G401 (cell line): ENCODE data around the gene GNB1L. TPM values are rescaled to one million over a fixed set of nuclear protein-coding genes. Genes with fewer than 3 reads are reported as not detected.
A peak's percentile ranks its signal among the peaks of the same experiment; 100 is the strongest.

ENCODE experiments used
- DNase-seq: peaks from one replicate; pipeline ENCODE4 v3.0.0-alpha.2; 2015; ENCODE audit warnings: low spot score
- in situ Hi-C: cut with HindIII; loops from 2 replicates; pipeline ENCODE4 v1.10.0; 2016; ENCODE audit warnings: low sequenced_read_pairs, mixed read lengths
- total RNA-seq: library from RNA; depleted of rRNA; stranded (reverse); fragments of >200 nt; shearing (Covaris generic); gene quantifications from 2 replicates; pipeline ENCODE4 v1.2.3, GENCODE V29; 2014

GNB1L gene
- total RNA-seq, 1 experiment from 2014 or later: 20.4 TPM

DNA sequence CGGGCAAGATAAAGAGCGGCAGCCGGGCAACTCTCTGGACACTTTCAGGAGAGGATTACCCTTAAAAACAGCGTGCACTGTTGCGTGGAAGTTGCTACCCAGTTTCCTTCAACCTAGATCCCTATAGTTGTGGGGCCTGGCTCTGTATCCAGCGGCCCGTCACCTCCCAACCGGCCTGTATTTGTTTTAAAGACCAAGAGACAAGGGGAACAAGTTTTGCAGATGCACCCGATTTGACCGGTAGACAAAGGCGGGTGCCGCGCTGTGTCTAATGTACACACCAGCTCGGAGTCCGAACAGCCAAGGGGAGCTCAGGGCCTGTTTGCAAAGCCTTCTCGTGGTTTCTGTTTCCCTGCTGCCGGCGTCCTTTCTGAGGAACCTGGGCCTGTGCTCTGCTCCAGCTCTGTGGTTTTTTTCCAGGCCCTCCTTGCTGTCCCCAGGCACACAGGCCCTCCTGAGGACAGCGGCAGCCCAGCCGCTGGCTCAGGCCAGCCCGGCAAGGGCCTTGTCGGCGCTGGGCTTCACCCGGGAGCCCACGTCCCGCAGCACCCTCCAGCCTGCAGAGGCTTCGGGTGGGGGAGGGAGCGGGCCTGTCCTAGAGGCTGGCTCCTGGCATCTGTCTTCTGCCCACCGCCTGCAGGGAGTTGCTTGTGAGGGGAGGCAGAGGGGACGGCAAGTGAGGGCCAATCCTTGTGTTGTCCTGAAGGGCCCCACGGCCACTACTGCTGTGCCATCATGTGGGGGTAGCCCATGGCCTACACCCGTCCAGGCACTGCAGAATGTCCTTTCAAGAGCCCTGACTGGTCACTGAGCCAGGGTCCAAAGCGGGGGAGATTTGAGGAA lies 92.7 kb downstream of the GNB1L start:
- DNase-seq: no peak
- in situ Hi-C loops: loop anchor here (25.0 kb wide), 1 partner anchor 200 kb away; no protein-coding TSS in a partner anchor

DNA sequence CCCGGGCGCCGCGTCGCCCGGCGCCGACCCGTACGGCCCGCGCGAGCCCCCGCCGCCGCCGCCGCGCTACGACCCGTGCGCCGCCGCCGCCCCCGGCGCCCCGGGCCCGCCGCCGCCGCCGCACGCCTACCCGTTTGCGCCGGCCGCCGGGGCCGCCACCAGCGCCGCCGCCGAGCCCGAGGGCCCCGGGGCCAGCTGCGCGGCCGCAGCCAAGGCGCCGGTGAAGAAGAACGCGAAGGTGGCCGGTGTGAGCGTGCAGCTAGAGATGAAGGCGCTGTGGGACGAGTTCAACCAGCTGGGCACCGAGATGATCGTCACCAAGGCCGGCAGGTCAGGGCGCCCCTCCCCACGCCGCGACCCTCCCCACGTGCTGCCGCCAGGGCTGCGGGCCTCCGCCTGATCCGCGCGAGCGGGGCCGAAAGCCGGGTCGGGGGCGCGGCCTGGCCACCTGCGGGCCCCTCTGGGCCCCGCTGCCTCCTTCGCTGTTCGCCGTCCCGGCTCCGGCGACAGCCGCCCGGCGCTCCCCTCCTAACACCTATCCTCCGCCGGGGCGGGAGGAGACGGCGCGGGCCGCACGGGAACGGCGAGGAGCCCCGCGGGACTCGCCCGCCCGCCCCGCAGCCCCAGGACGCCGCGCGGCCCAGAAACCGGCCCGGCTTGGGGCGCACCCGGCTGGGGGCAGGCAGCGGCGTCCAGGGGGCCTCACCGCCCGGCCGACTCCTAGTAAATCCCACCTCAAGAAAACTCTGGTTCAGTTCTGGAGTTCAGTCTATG lies 93.5 kb downstream of the GNB1L start:
- no peak for DNase-seq
- in situ Hi-C loops: loop anchor here (25.0 kb wide), 1 partner anchor 201 kb away; no protein-coding TSS in a partner anchor

DNA sequence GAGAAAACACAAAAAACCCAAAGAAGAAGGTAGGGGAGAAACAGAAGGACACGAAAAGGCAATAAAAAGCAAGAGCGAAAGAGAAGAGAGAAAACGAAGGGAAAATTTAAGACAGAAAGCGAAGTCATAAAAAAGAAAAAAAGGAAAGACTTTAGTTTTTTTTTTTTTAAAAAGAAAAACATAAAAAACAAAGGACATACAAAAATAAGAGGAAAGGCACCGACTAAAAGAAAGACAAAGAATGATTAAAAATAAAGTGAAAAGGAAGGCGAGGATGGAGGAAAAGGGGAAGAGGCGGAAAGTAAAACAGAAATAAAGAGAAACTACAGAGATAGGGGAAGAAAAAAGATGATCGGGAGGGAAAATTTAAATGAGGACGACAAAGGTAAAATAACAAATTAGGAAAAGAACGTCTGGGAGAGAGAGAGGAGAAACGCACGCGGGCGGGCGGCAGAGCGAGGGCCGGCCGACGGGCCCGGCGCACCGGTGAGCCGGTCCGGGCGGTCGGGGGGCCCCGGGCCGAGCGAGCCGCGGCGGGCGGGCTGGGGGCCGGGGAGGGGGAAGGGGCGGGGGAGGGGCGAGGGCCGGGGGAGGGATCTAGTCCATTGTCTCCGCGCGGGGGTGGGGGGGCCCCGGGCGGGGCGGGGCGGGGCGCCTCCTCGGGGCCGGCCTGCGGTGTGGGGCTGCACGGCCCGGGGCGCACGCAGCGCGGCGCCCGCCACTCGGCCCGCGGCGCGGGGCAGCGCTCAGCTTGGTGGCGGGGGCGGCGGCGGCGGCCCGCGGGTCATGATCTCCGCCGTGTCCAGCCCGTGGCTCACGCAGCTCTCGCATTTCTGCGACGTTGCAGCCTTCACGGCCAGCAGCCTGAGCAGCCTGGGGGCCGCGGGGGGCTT lies 94.4 kb downstream of the GNB1L start, which contains the start of gene TBX1:
Gene TBX1 (plus strand): TSS at position 721 of the 893 bp plus-strand sequence. CDS start 66 bp downstream, at position 787.
- DNase-seq: no peak
- in situ Hi-C loops: loop anchor here (25.0 kb wide), 1 partner anchor 202 kb away; no protein-coding TSS in a partner anchor

DNA sequence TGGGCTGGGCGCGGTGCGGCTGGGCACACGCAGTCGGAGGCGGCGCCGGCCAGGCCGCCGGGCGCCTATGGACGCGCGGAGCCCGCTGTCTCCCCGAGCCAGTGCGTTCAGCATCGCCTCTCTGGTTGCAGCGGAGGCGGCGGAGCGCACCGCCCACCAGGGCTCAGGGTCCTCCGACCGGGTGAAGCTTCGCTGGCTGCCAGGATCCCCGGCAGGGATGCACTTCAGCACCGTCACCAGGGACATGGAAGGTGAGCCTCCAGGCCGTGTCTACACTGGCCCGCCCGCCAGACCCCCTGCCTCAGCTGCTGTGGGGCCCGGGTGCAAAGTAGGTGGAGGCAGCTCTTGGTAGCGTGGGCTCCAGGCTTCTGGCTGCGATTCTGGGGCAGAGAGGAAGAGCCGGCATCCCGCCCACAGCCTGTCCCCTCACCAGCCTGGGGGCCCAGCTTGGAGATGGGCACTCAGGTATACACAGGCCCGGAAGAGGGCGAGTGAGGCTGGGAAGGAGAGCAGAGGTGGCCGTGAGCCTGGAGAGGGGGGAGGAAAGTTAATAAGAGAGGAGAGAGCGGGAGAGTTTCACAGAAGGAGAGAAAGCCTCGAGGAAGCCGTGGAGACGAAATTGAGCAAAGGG lies 95.1 kb downstream of the GNB1L start:
- in situ Hi-C loops: loop anchor here (25.0 kb wide), 1 partner anchor 203 kb away; no protein-coding TSS in a partner anchor
- no peak for DNase-seq

DNA sequence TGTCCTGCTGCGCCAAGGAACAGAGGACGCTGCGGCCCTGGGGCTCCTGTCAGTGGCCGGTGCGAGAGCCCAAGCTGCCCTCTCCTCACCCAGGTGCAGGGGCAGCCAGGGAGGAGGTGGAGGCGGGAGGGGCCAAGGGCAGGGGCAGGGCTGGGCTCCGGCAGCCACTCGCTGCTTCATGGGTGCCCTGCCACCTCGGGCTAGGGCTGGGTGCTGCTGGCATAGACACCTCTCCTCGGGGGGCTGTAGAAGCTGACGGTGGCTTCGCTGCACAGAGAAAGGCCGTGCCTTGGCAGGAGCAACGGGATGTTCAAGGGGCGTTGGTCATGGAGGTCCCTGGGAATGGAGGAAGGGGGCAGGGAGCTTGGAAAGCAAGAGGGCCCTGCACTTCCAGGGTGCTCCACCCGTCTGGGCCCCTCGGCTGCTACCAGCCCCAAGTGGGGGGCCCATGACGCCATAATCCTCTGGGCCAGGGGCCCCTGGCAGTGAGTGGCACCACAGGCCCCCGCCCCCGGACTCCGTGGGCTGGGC lies 95.7 kb downstream of the GNB1L start:
- DNase-seq: no peak
- in situ Hi-C loops: loop anchor here (25.0 kb wide), 1 partner anchor 203 kb away; no protein-coding TSS in a partner anchor

DNA sequence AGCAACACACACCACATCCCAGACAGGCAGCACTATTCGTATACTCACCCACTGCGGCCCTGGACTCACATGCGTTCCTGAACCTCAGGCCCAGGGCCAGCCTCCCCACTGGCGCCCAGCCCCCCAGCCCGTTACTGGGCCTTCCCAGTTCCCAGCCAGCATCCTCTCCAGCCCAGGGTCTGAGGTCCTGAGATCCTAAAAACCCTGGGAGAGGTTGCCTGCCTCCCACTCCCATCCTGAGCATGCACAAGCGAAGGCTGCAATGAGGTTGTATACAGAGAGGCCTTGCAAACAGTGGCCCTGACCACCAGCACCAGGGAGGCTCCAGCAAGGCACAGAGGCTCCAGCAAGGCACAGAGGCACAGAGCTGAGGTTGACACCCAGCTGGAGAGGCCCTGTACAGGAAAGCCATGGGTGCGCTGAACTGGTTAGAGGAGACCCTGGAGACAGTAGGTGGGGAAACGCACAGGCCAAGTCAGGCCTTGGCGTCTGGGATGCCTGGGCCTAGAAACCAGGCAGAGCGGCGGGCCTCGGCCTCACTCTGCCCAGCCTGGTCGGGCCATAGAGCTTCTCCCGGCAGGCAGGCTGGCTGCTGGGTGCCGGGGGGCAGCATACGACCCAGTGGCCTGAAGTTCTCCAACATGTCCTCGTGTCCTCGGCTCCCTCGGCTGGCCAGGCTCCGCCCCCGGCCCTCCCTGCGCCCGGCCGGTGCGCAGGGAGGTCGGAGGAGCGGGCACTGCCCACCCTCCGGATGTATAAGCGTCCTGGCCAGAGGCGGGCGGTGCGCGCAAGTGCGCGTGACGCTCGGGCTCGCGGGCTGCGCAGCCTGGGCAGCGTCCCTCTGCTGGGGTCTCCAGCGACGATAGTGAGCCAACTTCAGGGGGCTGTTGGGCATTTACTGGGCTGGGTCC lies 96.4 kb downstream of the GNB1L start:
- in situ Hi-C loops: loop anchor here (25.0 kb wide), 1 partner anchor 204 kb away; no protein-coding TSS in a partner anchor

DNA sequence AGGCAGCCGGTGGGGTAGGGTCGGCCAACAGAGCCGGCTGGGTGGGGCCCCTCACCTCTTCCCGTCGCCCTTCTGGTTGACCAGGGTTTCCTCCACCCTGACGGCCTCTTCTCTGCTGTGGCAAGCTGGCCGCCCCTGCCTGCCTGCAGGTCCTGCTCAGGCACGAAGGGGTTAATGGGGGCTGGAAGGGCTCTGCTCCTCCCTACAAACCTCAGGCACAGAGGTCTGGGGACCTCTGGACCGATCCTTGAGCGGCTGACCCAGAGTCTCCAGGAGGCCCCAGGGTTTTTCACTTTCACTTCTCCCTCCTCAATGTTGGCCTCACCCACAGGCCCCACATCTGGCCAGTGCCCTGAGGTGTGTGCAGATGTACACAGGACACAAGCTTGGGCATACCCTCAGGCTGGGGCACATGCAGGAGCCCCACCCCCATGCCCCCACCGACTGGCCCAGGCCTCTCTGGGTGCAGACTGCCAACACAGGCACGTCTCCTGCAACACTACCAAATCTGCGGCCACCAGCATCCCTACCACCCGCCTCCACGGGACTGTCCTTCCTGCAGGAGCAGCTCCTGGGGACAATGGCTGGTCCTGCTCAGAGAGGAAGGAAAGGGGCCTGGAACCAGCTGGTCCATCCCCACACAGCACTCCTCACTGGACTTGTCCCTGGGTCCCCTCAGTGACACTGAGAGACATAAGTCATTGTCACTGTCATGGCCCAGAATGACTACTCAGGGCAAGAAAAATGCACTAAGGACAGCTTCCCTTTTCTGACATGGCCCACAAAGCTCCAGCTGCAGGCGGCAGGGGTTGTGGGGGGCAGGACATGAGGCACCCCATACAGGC lies 97.3 kb downstream of the GNB1L start:
- DNase-seq: peak; percentile 13
- in situ Hi-C loops: loop anchor here (25.0 kb wide), 1 partner anchor 205 kb away; no protein-coding TSS in a partner anchor

More for the DNA sequence above, 96.4 kb downstream of the GNB1L start:
- DNase-seq: no peak

DNA sequence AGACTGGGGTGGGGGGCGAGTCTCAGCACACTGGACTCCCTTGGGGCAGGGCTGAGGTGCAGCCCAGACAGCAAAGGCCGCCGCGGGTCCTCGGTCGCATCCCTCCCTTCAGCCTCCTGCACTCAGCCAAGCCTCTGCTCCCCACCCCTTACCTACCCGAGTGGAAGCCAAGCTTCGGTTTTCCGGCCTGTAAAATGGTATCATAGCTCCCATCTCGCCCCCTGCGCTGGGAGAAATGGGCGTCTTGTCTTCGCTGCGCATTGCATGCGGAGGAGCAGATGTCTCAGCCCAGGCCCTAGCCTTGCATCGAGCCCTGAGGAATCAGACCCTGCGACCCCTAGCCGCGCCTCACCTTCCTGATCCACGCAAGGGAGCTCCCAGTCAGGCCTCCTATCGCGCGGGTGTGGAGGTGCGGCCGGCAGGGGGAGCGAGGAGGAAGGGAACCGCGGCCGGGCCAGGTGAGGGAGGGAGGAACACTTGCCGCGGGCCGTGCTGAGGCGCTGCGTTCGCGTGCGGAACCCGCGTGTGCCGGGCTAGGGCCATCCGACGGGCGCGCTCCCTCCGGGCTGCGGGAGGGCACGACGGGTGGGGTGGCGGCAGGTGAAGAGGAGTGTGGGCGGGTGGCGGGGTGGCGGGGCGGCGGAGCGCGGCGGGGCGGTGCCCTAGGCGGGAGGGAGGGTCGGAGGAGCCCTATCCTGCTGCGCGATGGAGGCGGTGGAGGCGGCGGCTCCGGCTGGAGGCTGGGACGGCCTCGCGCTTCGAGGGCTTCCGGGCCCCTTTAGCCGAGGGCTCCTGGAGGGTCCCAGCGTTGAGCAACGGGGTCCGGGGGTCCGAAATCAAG lies 98.2 kb downstream of the GNB1L start:
- in situ Hi-C loops: loop anchor here (25.0 kb wide), 1 partner anchor 206 kb away; no protein-coding TSS in a partner anchor
- DNase-seq: peak; percentile 18

DNA sequence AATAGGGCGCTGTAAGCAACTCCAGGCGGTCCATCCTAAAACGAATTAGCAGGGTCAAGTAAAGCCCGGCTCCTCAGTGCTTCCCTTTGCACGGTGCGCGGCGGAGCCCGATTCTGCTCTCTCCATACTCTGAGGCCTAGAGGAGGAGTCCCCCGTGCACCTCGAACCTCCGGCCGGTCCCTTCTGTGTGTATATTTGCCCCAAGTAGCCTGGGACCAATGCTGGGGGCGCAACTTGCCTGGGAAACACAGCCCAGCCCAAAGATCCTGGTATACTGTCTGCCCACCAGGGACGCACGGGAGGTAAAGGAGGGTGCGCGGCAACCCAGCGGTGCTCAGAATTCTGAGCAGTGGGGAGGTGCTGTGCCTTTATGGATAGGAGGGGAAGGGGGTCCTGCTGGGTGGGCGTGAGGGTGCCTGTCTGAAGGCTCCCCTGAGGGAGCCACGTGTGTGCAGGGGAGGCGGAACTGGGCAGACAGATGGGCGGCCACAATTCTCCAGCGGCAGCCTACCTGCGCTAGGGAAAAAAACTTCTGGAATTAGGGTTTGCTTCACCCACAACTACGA lies 98.9 kb downstream of the GNB1L start:
- in situ Hi-C loops: loop anchor here (25.0 kb wide), 1 partner anchor 206 kb away; no protein-coding TSS in a partner anchor
- no peak for DNase-seq

DNA sequence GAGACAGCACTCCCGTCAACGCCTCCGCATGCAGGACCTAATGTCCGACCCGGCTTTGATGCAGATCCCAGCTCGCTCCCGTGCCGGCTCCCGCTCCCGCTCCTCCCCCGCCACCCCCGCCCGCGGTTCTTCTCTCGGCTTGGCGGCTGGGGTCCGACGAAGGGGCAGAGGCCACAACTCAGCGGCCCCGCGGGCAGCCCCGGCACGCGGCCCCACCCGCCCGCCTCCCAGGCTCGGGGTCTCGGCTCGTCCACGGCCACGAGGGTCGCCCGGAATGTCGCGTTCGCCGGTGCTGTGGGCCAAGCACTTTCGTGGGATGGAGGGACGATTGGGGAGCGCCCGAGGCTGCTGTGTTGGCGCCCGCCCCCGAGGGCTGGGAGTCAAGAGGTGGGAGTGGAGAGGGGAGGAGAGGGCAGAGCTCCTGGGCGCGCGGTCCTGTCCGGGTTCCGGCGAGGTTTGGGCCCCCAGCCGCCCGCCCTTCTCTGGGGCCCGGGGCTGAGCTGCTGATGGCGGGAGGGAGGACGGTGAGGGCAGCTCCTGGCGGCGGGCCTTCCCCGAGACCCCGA lies 99.4 kb downstream of the GNB1L start:
- in situ Hi-C loops: loop anchor here (25.0 kb wide), 1 partner anchor 207 kb away; no protein-coding TSS in a partner anchor
- DNase-seq: no peak

DNA sequence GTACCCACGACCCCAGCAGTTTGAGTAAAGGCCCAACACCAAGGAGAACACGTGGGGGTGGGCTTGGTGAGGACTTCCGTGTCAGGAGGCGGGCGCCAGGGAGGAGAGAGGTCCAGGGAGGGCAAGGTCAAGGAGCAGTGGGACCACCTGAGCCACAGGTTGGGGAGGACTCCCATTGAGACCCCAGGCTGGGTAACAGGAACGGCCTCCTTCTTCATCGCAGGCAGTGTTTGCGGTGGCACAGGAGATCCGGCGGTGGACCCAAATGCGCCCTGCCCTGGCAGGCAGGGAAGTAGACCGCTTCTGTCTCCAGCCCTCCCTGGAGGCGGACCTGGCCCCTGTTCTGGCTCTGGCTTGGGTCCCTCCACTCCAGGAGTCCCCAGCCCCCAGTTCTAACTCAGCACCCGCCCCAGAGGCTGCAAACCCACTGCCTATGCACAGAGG lies 100.0 kb downstream of the GNB1L start:
- DNase-seq: no peak
- in situ Hi-C loops: loop anchor here (25.0 kb wide), 1 partner anchor 208 kb away; no protein-coding TSS in a partner anchor

DNA sequence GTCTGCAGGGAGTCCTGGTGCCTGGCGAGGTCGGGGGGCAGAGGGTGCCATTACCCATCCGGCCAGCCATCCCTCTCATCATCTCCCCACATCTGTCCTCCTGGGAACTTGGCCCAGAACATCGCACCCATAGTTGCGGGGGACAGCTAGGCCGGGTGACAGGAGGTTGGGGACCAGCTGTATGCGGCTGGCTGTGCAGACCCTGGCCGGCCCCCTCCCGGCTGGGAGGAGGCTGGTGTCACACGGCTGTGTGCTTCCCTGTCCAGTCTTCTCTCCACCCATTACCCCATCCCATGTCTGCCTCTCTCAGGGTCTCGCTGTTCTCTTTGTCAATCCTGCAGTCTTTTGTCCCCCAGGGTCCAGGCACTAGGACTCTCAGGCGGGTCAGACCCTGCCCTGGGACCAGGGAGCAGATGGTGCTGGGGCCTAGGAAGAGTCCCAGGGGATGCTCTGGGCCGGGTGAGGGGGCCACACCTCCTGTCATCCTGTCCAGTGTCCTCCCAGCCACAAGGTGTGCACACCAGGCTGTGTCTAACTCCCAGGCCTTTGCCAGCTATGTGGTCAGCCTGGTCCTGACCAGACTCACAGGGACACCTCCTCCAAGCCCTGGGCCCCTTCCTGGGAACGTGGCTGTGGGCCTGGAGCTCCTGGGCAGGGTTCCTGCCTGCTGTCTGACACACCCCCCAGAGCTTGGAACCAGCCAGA lies 100.5 kb downstream of the GNB1L start:
- no peak for DNase-seq
- in situ Hi-C loops: loop anchor here (25.0 kb wide), 1 partner anchor 208 kb away; no protein-coding TSS in a partner anchor

DNA sequence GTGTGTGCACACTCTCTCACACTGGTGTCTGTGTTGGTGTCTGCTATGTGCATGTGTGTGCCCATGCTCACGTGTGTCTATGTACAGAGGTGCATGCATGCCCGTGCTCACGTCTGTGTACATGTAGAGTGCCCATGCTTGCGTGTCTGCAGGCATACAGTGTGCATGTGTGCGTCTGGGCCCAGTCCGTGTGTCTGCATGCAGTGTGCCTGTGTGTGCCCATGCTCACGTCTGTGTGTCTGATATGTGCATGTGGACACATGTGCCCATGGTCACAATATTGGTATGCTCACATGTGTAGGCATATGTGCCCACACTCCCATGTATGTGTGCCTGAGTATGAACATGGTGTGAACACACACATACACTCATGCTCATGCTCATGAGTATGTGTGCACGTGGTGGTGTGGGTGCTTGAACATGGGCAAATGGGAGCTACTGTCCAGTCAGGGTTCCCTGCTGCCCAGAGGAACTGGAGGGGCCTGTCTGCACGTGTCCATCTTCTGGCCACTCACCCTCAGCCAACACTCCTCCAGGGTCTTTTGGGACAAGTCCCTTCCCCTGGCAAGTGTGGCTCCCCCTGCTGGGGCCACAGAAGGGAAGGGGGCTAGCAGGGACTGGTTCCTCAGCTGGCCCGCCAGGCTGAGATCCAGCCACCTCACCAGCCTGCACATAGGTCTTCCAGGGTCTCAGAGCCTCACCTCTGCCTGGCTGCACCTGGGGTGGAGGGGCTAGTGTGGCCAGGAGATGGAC lies 101.4 kb downstream of the GNB1L start:
- in situ Hi-C loops: loop anchor here (25.0 kb wide), 1 partner anchor 209 kb away; no protein-coding TSS in a partner anchor

More for the DNA sequence above, 101.4 kb downstream of the GNB1L start:
- DNase-seq: no peak
